Suppressor macrophage (primary cell): ENCODE measurements around the gene RPN2.
"Not testable (repeated sequence)": the region's sequence is repeated elsewhere in the genome, so short reads cannot be mapped to it uniquely, and the experiment has no call there.

Experiments used
- DNase-seq, 4 experiments: peaks; one replicate each; pipeline ENCODE4 v3.0.0-alpha.2; 2020 to 2022
- total RNA-seq, 17 experiments: gene quantifications; one replicate each; lab custom pipeline; 2026; ENCODE audit warnings: mixed read lengths in 6 of 17, inconsistent platforms in 3 of 17; lab: John Stamatoyannopoulos, UW

Gene RPN2
- total RNA-seq, result 316 to 500 (median 442) reads per million in 17 experiments

- DNase-seq, result peak; percentile 97 to 98 (median 98)
Measured at GRCh38 chr20:37178839-37179682, at the start of gene RPN2, which contains the start of gene MROH8. Gene RPN2 (plus strand): TSS chr20:37179330. CDS start chr20:37179357, 27 bp downstream. Gene MROH8 (minus strand): TSS chr20:37179548.

- no peak for DNase-seq
Measured at GRCh38 chr20:37131486-37131885, 47.6 kb upstream of the RPN2 start.

- no peak for DNase-seq
Measured at GRCh38 chr20:37133952-37134351, 45.2 kb upstream of the RPN2 start.

GRCh38 chr20:37137547-37137946, 41.6 kb upstream of the RPN2 start:
- DNase-seq, result no peak

GRCh38 chr20:37142708-37143107, 36.4 kb upstream of the RPN2 start:
- no peak for DNase-seq

- peak; percentile 54 to 68 (median 60) for DNase-seq
Measured at GRCh38 chr20:37144856-37145404, 34.2 kb upstream of the RPN2 start.

- no peak for DNase-seq
Measured at GRCh38 chr20:37147250-37147649, 31.9 kb upstream of the RPN2 start.

GRCh38 chr20:37150864-37151263, 28.3 kb upstream of the RPN2 start:
- not testable (repeated sequence) for DNase-seq

GRCh38 chr20:37151529-37151928, 27.6 kb upstream of the RPN2 start:
- no peak for DNase-seq

GRCh38 chr20:37152284-37152683, 26.8 kb upstream of the RPN2 start:
- DNase-seq, result no peak

GRCh38 chr20:37154684-37155298, 24.3 kb upstream of the RPN2 start:
- no peak for DNase-seq

GRCh38 chr20:37155987-37156386, 23.1 kb upstream of the RPN2 start:
- DNase-seq, result no peak

GRCh38 chr20:37158248-37158647, 20.9 kb upstream of the RPN2 start:
- DNase-seq, result no peak

- no peak for DNase-seq
Measured at GRCh38 chr20:37160683-37161082, 18.4 kb upstream of the RPN2 start.

GRCh38 chr20:37161830-37162549, 17.1 kb upstream of the RPN2 start:
- no peak for DNase-seq

- no peak for DNase-seq
Measured at GRCh38 chr20:37162646-37163045, 16.5 kb upstream of the RPN2 start.

GRCh38 chr20:37163832-37164554, 15.1 kb upstream of the RPN2 start:
- DNase-seq, result no peak

- no peak for DNase-seq
Measured at GRCh38 chr20:37165031-37165430, 14.1 kb upstream of the RPN2 start.

GRCh38 chr20:37166867-37167266, 12.3 kb upstream of the RPN2 start:
- no peak for DNase-seq

GRCh38 chr20:37172836-37173235, 6.3 kb upstream of the RPN2 start:
- no peak for DNase-seq

GRCh38 chr20:37179683-37180524, 774 bp downstream of the RPN2 start:
- peak; percentile 39 to 72 (median 62) for DNase-seq
